ENCODE measurements around the gene AKR1D1.

- TF ChIP-seq POLR2A (IDR thresholded peaks at IDR 0.05) (no peak), CTCF (IDR thresholded peaks at IDR 0.05) (no peak), POLR2AphosphoS5 (IDR thresholded peaks at IDR 0.05) (no peak), EP300 (IDR thresholded peaks at IDR 0.05; ENCODE audit: low read depth) (no peak)
Observed at GRCh38 chr7:138029941-138030340, 46.3 kb upstream of the AKR1D1 start.
